Measurements from ENCODE around the gene YEATS2.

GRCh38 chr3:183690402-183690995 is 7.1 kb upstream of the YEATS2 start:
- no peak for TF ChIP-seq ZNF274 (IDR thresholded peaks at IDR 0.05; ENCODE audit: low read length)
- no peak for TF ChIP-seq ZNF274 (tag by site-specific recombination; IDR thresholded peaks at IDR 0.05; ENCODE audit: borderline replicate concordance)
- TF ChIP-seq, protein P1, sequence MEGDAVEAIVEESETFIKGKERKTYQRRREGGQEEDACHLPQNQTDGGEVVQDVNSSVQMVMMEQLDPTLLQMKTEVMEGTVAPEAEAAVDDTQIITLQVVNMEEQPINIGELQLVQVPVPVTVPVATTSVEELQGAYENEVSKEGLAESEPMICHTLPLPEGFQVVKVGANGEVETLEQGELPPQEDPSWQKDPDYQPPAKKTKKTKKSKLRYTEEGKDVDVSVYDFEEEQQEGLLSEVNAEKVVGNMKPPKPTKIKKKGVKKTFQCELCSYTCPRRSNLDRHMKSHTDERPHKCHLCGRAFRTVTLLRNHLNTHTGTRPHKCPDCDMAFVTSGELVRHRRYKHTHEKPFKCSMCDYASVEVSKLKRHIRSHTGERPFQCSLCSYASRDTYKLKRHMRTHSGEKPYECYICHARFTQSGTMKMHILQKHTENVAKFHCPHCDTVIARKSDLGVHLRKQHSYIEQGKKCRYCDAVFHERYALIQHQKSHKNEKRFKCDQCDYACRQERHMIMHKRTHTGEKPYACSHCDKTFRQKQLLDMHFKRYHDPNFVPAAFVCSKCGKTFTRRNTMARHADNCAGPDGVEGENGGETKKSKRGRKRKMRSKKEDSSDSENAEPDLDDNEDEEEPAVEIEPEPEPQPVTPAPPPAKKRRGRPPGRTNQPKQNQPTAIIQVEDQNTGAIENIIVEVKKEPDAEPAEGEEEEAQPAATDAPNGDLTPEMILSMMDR (tag by site-specific recombination; IDR thresholded peaks at IDR 0.05), result no peak
- no peak for TF ChIP-seq ZNF398 (tag by site-specific recombination; IDR thresholded peaks at IDR 0.05)
- TF ChIP-seq ZNF596 (tag by site-specific recombination; IDR thresholded peaks at IDR 0.05), result no peak
- no peak for TF ChIP-seq PRDM1 (tag by site-specific recombination; IDR thresholded peaks at IDR 0.05)
- TF ChIP-seq ZNF776 (tag by site-specific recombination; IDR thresholded peaks at IDR 0.05; ENCODE audit: borderline replicate concordance), result no peak
- TF ChIP-seq ZBTB7A (tag by site-specific recombination; IDR thresholded peaks at IDR 0.05; ENCODE audit: low read depth), result no peak
- TF ChIP-seq ZNF302 (tag by site-specific recombination; IDR thresholded peaks at IDR 0.05; ENCODE audit: low read depth), result no peak
- TF ChIP-seq ZNF623 (tag by site-specific recombination; IDR thresholded peaks at IDR 0.05), result no peak
- TF ChIP-seq, protein P2, sequence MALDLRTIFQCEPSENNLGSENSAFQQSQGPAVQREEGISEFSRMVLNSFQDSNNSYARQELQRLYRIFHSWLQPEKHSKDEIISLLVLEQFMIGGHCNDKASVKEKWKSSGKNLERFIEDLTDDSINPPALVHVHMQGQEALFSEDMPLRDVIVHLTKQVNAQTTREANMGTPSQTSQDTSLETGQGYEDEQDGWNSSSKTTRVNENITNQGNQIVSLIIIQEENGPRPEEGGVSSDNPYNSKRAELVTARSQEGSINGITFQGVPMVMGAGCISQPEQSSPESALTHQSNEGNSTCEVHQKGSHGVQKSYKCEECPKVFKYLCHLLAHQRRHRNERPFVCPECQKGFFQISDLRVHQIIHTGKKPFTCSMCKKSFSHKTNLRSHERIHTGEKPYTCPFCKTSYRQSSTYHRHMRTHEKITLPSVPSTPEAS (tag by site-specific recombination; IDR thresholded peaks at IDR 0.05), result no peak
- no peak for TF ChIP-seq ZBTB1 (tag by site-specific recombination; IDR thresholded peaks at IDR 0.05)
